Right ventricle myocardium inferior (tissue), 1 donor: ENCODE results near the gene WHRN. TPM values are rescaled to one million over a fixed set of nuclear protein-coding genes. Genes with fewer than 3 reads are reported as not detected.

Source experiments
- ATAC-seq: fragments of 200-7000 bp; cut with Tn5 transposase; one replicate; pipeline ENCODE4 v1.9.1; 2020; ENCODE audit warnings: mild to moderate bottlenecking, moderate library complexity
- DNase-seq: peaks from one replicate; pipeline ENCODE4 v3.0.0; 2021; ENCODE audit errors: missing footprints
- intact Hi-C: fragments of 100-400 bp; cut with DNase I; formaldehyde crosslinking; loops from one replicate; pipeline ENCODE4 v1.11.0; 2022
- total RNA-seq: library from RNA; stranded (reverse); fragmentation: NEBNext Ultra II Directional; extraction: Animal tissue kit (Norgen Biotek cat#: 25700); gene quantifications from one replicate; pipeline ENCODE4 v1.2.1, GENCODE V29; 2021
- donor health status: DM: no; HTN: yes; CAD: no; lungs with severe emphysema.

The WHRN gene
- total RNA-seq, 1 donor from 2014 or later, result 0.49 TPM

DNA sequence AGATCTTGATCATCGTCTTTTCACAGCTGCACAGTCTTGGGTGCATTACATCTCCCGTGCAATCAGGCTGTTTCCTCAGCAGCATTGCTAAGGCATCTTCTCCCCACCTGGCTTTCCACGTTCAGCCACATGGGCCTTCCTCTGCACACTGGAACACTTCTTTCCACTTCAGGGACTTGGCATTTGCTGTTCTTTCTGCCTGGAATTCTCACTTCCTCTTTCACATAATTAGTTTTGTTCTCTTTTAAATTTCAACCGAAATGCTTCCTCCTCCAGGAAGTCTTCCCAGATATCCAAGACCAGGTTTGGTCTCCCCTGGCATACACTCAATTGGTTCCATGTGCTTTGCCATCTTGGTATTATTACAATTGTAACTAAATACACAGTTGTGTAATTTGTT is 43.8 kb downstream of the WHRN start:
- no peak for DNase-seq
- no peak for ATAC-seq
- intact Hi-C loops, result no loop called here

DNA sequence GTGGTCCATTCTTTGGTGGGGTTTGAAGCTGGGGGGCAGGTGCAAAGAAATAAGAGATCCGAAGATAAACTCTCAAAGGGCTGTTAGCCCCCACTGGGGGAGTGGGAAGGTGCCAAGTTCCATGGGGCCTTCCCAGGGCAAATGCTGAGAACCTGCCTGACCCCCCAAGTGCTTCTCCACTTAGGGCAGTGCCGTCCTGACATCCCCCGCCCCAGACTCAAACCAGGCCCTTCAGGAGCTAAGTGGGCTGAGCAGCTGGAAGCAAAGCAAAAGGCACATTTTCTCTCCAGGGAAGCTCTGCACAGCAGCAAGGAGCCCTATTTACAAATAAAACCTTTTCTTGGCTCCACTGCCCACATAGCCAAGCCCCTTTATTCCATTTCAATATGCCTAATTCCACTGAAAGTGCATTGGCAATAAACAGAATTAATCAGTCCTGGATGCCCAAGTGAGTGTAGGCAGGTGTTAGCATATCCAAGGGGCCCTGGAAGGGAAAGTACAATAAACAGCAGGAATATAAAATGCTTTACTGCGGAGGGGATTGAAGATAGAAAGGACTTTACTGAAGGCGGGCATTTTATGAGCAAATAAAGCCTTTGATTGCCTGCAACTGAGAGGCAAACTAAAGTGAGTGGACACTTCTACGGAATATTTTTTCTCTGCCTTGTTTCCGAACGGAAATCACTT is 44.6 kb downstream of the WHRN start:
- ATAC-seq (no peak), DNase-seq (no peak)
- intact Hi-C loops, result no loop called here

DNA sequence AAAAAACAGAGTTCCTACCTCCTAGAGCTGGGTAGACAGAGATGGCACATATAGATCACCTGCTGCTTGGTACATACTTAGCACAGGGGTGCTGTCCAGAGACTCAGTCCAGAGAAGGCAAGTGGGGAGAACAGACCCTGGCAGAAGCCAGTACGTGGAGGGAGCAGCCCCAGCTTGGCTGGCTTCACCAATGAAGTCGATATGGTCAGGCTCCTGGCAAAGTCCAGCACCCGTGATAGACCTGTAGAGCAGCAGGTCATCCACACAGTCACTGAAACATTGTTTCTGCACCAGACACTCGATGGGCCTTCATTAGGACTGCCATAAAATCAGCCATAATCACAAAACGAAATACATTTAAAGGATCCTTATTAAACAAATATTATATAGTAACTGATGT is 45.8 kb downstream of the WHRN start:
- intact Hi-C loops, result no loop called here
- DNase-seq, result no peak
- no peak for ATAC-seq

DNA sequence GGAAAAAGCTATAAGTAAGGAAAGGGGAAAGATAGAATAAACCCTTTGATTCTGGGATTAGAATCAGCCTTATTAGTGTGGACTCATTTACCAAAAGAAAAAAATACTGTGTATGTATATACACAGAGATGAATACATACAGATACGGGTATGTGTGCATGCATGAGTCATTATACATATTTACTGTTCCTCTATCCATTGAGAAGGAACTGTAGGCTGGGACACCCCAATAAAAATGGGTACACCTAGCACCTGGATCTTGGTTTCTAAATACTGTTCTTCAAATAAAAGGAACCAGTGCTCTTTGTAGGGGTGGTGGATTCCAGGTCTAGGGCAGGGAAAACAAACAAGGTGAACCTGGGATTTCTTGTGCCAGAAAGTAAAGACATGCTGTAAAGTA is 48.3 kb downstream of the WHRN start:
- no peak for ATAC-seq
- intact Hi-C loops, result no loop called here
- DNase-seq, result no peak

DNA sequence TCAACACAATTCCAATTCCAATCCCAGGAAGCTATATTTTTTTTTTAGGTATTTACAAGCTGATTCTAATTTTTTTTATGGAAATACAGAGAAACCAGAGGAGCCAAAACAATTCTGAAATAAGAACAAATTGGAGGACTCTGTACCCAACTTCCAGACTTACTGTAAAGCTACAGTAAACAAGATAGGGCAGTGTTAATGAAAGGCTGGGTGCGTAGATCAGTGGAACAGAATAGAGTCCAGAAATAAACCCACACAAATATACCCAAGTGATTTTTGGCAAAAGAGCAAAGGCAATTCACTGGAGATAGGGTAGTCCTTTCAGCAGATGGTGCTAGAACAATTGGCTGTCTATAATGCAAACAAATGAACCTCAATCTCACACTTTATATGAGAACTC is 50.6 kb downstream of the WHRN start:
- ATAC-seq (no peak), DNase-seq (no peak)
- intact Hi-C loops, result no loop called here

DNA sequence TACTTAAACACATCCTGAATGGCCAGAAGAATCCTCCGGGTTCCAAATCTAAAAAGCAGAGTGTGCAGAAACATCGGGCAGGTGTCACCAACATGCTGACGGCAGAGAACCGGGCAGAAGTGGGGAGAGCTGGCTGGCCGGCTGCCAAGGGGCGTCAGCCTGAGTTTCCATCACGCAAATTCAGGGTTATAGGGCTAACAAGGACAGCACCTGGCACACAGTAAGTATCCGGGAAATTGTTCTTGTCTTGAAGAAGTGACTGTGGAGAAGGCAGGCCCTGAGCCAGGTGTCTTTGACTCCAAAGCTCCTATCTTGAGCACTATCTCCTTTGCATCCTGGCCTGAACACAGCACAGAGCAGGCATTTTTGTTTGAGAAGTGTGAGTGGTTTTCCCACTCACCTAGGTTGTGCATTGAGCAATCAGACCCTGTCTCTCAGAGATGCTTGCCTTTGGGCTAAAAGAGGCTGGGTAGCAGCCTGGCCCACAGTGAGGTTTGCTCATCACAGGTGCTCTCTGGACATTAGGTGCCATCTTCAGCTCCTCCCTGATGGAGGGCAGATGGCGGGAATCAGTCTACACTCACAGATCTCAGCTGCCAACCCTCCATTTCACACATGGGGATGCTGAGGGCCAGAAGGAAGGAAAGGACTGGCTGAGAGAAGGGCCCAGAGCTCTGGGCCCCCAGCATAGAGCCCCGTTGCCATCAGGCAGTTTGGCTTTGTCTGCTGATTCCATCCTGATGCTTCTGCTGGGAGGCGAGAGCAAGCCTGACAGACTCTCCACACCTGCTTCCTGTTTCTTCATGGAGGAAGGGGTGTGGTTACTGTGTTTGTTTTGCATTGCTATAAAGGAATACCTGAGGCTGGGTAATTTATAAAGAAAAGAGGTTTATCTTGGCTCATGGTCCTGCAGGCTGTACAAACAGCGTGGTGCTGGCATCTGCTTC is 52.8 kb downstream of the WHRN start:
- intact Hi-C loops, result no loop called here
- ATAC-seq, result no peak
- no peak for DNase-seq

DNA sequence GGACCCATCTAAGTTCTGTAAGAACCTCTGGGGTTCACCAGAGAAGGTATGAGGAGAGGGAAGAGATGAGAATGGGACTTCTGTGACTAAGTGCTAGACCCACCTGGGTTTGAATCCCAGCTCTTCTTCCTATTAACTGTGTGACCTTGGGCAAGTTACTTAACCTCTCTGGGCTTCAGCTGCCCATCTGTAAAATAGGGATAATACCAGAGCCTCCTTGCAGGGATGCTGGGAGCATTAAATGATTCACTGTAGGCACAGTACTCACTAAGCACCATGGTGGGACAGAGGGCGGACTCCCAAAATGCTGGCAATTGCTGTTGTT is 53.6 kb downstream of the WHRN start:
- no peak for DNase-seq
- intact Hi-C loops, result no loop called here

DNA sequence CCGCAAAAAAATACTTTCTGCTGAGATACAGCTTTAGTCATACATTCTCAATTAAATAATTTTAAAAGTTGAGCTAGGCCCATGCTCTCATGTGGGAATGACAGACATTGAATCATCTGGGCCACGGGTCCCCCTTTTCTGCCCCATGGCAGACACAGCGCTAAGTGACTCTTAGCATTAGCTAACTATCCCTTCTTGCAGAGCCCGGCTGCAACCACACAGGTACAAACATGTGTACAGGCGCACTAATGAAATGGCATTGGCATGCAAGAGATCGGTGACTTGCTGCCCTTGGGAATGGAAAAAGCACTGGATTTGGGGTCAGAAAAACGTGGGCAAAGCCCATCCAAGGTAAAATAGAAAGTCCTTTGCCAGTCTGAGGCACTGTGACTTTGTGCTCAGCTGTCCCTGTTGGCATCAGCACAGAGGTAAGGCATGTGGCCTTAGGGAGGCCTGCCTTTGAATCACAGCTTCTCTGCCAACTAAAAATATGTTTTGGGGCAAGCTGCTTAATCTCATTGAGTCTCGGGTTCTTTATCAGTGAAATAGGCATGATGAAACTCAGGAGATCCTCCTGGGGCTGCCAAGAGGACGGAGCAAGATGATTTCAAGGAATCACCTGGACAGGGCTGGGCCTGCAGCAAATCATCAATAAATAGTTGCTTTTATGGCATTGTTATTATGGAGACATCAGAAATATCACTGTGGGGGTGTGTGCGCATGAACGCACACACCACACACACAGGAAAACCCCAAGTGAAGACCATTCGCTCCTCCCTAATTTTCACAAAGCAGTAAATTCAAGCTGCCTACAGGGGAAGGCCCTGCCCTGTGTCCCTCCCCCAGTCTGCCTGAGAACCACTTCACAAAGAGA is 54.2 kb downstream of the WHRN start:
- intact Hi-C loops, result no loop called here
- DNase-seq (no peak), ATAC-seq (no peak)

More for the DNA sequence above, 53.6 kb downstream of the WHRN start:
- ATAC-seq, result no peak

DNA sequence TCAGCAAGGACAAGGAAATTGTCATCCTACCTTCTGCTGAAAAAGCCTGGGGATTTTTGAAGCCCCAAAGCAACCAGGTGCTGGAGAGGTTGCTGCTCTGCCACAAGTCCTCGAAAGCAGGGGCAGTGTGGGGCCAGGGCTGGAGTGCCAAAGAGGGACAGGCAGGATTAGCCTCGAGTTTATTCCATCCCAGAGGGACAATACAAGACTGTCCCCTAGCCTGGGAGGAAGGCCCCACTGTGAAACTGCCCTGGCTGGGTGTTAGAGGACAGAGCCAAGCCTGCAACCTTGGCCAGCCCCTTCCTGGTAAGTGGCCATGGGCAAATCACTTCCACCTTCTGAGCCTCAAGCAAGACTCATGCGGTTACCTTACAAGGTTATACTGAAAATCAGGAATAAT is 55.1 kb downstream of the WHRN start:
- DNase-seq (no peak), ATAC-seq (no peak)
- intact Hi-C loops, result no loop called here

DNA sequence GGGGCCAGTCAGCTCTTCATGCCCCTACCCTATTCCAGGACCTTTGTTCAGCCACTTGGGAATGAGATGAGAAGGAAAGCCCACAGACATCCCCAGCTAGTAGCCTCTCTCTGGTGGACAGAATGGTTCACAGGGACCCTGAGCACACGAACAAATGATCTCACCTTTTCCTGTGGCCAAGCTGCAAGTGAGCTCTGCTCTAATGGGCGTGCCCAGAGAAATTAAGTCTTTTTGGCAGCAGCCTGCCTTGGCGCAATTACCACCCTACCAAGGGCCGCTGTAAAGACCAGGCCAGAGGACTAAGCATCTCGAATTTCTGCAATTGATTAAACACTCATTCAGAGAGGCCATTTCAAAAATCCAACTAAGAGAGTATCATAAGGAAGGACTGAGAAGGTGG is 56.0 kb downstream of the WHRN start:
- no peak for ATAC-seq
- DNase-seq, result no peak

DNA sequence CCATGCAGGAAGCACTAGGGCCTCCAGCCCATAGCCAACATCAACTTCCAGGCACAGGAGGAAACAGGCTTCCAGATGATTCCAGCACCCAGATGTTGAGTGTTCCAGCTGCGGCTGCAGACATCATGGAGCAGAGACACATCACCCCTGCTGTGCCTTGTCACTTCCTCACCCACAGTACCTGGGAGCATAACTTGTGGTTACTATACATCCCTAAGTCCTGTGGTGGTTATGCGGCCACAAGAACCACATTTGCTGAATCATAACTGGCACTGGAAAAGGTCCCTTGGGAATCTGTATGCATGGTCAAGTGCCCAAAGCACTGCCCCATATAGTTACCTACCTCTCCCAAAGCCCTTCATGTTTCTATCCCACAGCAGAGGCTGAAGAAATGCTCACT is 56.6 kb downstream of the WHRN start:
- no peak for DNase-seq
- no peak for ATAC-seq
- intact Hi-C loops, result no loop called here

More for the DNA sequence above, 56.0 kb downstream of the WHRN start:
- intact Hi-C loops, result no loop called here

DNA sequence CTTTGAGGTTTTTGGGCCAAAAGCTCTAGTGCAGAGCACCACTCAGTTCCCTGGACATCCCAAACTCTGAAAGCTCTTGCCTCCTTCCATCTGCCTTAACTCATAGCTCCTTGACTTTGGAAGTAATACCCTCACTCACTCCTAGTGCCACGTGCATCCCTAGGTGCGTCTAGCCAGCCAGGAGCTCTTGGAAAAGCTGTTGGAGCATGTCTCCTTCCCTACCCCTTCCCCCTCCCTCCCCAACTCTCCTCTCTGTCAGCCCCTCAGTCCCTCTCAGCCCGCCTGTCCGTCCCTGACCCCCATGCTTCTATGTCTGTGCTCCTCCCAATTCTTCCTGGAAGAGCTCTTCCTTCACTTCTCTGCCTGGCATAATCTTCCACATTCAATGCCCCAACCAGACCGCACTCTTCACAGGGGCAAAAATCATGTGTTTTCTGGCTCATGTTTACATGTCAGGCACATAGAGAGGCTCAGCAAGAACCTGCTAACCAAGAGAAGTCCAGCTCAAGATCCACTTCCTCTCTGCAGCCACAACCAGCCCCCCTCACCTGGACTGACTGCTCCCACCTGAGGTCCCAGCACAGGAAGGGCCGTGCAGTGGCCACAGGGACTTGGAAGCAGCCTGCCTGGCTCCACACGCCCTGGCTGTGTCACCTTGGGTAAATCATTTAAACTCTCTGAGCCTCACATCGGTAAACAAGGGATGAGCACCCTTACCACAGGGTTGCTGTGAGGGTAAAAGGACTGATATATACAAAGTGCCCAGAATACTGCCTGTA is 58.4 kb downstream of the WHRN start:
- ATAC-seq (no peak), DNase-seq (no peak)
- intact Hi-C loops, result no loop called here

DNA sequence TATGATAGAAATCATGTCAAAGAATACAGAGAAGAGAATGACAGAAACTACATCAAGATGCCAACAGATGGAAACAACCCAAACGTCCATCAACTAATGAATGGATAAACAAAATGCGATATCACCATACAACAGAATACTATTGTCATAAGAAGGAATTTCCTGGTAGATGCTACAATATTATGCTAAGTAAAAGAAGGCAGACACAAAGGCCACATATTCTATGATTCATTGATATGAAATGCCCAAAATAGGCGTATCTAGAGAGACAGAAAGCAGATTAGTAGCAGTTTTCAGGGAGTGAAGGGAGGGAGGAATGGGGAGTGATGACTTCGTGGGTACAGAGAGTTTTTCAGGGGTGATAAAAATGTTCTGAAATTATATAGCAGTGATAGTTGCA is 59.2 kb downstream of the WHRN start:
- no peak for DNase-seq

DNA sequence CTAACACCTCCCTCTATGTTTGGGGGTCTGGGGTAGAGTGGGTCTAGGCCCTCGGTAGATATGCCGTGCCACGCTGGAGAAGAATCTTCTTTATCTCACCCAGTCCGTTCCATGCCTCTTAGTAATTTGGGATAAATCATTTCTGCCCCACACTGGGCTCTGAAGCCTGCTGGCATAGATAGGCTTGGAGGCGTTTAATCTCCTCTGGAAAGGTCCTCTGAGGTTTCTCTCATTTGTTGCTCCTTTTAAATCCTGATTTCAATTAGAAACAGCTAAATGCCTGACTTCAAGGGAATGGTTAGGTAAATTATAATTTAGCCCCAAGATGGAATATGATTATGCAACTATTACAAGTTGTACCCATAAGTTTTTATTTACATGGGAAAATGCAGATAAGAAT is 59.7 kb downstream of the WHRN start:
- intact Hi-C loops, result no loop called here
- DNase-seq, result no peak
- no peak for ATAC-seq

More for the DNA sequence above, 59.2 kb downstream of the WHRN start:
- ATAC-seq, result no peak
- intact Hi-C loops, result no loop called here

DNA sequence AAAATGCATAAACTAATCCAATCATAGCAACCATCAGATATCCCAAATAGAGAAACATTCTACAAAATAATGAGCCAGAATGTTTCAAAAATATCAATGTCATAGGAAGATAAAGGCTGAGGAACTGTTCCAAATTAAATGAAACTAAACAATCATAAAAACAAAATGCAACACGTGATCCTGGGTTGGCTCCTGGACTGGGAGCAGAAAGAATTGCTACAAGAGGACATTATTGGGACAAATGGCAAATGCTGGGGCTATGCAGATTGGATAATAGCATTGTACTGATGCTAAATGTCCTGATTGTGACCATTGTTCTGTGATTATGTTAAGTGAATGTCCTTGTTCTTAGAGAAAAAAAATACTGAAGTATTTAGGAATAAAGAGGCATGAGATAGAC is 63.3 kb downstream of the WHRN start:
- DNase-seq (no peak), ATAC-seq (no peak)
- intact Hi-C loops, result no loop called here

DNA sequence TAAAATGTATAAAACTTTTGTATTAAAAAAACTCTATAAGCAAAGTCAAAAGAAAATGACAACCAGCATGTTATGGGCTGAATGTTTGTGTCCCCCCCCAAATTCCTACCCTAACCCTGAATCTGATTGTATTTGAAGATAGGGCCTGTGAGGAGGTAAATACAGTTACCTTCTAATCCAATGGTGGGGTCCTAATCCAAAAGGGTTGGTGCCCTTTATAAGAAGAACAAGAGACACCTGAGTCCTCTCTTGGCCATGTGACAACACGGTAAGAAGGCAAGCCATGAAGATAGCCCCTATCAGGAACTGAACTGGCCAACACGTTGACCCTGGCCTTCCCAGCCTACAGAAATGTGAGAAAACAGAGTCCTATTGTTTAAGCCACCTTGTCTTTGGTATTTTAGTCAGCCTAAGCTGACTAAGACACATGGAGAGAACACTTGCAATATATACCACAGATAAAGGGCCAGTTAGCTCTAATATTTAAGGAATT is 67.8 kb downstream of the WHRN start:
- DNase-seq (no peak), ATAC-seq (no peak)
- intact Hi-C loops, result loop anchor here (10.0 kb wide), 1 partner anchor 577 kb away; no protein-coding TSS in a partner anchor

DNA sequence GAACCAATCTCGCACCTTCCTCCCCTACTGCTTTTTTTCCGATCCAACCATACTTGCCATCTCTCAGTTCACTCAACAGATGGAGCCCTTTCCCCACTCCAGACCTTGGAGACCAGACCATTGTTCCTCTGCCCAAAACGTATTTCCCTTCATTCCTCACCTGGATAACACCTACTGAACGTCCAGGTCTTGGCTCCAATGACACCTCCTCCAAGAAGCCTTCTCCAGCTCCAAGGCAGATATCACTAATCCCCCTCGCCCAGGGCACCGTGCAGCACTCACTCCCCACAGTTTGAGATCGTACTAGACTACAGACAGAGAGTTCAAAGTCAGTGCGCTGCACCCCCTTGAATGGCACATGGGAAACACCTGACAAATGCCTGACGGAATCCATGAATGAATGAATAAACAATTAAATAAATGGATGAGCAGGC is 70.4 kb downstream of the WHRN start:
- intact Hi-C loops, result loop anchor here (10.0 kb wide), 1 partner anchor 580 kb away; no protein-coding TSS in a partner anchor
- ATAC-seq (no peak), DNase-seq (no peak)

DNA sequence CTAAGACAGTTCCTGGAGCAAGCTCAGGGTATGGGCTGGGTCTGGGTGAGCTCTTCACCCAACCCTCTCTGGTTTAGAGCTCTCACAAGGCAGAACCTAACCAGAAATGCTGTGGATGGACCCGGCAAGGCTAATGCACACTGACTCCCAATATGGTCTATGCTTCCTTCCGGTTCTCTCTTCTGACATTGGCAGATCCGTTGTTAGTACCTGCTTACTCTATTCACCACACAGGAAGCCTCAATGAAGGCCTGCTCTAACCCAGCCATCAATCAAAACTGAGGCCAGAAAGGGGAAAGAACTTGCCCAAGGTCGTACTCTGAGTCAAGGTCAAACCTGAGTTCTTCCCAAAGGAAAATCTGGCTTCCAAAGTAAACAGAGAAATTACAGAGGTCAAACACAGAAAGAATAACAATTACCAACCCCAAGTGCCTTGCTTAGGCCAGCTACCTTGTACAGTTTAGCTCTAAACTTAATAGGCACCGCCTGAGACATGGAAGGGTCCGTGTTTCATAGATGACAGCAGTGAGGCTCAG is 71.5 kb downstream of the WHRN start:
- intact Hi-C loops, result loop anchor here (10.0 kb wide), 1 partner anchor 581 kb away; no protein-coding TSS in a partner anchor
- no peak for DNase-seq
- ATAC-seq, result no peak
